Stimulated activated CD8-positive, alpha-beta memory T cell treated with anti-CD3 and anti-CD28 coated beads, Interleukin-15, amount 100 ng/mL, for 1 hour (primary cell): Measurements from ENCODE around the gene PYROXD2.

Experiments used
- DNase-seq: peaks from one replicate; pipeline ENCODE4 v3.0.0-alpha.2; 2020; ENCODE audit warnings: low read depth

PYROXD2 gene

GRCh38 chr10:98414578-98414931 lies 427 bp downstream of the PYROXD2 start:
- no peak for DNase-seq

- no peak for DNase-seq
Observed at GRCh38 chr10:98411768-98412167, 3.2 kb downstream of the PYROXD2 start.

- DNase-seq: no peak
Observed at GRCh38 chr10:98411166-98411565, 3.8 kb downstream of the PYROXD2 start.

GRCh38 chr10:98410759-98411158 lies 4.2 kb downstream of the PYROXD2 start:
- no peak for DNase-seq

GRCh38 chr10:98410135-98410743 lies 4.7 kb downstream of the PYROXD2 start:
- DNase-seq: no peak

- no peak for DNase-seq
Observed at GRCh38 chr10:98408799-98409198, 6.2 kb downstream of the PYROXD2 start.

GRCh38 chr10:98407744-98408241 lies 7.2 kb downstream of the PYROXD2 start:
- no peak for DNase-seq

- DNase-seq: no peak
Observed at GRCh38 chr10:98407017-98407743, 7.8 kb downstream of the PYROXD2 start.

- no peak for DNase-seq
Observed at GRCh38 chr10:98405422-98405821, 9.6 kb downstream of the PYROXD2 start.

- DNase-seq: no peak
Observed at GRCh38 chr10:98404571-98405359, 10.2 kb downstream of the PYROXD2 start.

- DNase-seq: no peak
Observed at GRCh38 chr10:98403812-98404504, 11.0 kb downstream of the PYROXD2 start.

- no peak for DNase-seq
Observed at GRCh38 chr10:98402931-98403718, 11.9 kb downstream of the PYROXD2 start.

GRCh38 chr10:98402478-98402877 lies 12.5 kb downstream of the PYROXD2 start:
- no peak for DNase-seq

- DNase-seq: no peak
Observed at GRCh38 chr10:98400482-98400881, 14.5 kb downstream of the PYROXD2 start.

GRCh38 chr10:98399784-98400183 lies 15.2 kb downstream of the PYROXD2 start:
- no peak for DNase-seq

GRCh38 chr10:98397089-98397600 lies 17.8 kb downstream of the PYROXD2 start:
- DNase-seq: no peak

- DNase-seq: no peak
Observed at GRCh38 chr10:98396096-98397063, 18.6 kb downstream of the PYROXD2 start.

GRCh38 chr10:98394851-98395440 lies 20.0 kb downstream of the PYROXD2 start:
- no peak for DNase-seq

GRCh38 chr10:98391578-98391991 lies 23.4 kb downstream of the PYROXD2 start:
- DNase-seq: no peak

GRCh38 chr10:98391065-98391464 lies 23.9 kb downstream of the PYROXD2 start:
- no peak for DNase-seq
